Measurements from ENCODE around the gene PCYT1B. TPM values are rescaled to one million over a fixed set of nuclear protein-coding genes. Genes with fewer than 3 reads are reported as not detected.

PCYT1B gene
- total and polyA plus RNA-seq, 2 donors (not counting 1 experiment from before 2014, with no cell fraction given) = not detected

DNA sequence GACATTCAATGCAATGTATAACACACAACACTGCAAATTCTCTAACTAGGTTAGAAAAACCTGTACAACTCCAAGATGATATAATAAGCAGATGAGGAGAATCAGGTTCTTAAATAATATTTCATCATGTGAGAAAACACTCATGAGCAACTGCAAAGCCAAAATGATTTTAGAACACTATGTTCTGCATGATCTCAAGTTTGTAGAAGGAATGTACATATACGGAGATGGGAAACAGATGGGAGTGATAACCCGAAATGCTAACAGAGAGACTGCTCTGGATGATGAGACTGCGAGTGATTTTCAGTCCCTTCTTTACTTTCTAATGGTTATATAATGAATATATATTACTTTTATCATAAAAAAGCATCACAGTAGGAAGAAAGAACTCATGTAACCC, 80.9 kb downstream of the PCYT1B start:
- no peaks in the 10 kb centered on the region for H3K9me3 ChIP-seq (ENCODE audit: control extremely low read depth in 1 of 3, control insufficient read depth in 2 of 3, insufficient read depth in 1 of 3, low read length in 2 of 3)

DNA sequence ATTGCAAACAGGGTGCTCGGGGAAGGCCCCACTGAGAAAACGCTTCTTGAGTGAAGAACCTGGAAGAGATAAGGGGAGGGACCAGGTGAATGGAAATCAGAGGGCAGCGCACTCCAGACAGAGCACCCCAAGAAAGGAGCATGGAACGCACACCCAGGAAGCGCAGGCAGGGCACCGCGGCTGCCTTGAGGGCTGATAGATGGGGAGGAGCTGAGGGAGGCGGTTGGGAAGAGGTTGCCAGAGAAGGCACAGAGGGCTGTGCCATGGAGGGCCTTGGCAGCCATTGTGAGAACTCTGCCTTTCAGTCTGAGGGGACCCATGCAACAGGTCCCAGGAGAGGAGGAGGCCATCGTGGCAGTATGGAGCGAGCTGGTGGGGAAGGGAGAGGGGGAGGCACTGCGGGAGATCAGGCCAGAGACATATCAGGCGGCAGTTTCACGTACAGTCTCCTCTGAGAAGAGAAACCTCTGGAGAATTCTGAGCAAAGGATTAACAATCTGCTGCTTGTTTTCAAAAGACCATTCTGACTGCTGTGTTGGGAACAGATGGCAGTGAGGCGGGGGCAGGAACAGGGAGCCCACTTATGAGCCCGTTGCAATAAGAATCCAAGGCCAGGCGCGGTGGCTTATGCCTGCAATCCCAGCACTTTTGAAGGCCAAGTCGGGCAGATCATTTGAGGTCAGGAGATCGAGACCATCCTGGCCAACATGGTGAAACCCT, 83.7 kb downstream of the PCYT1B start:
- H3K4me3 Mint-ChIP-seq = no peak overlapping the region
- H3K4me1 Mint-ChIP-seq = no peaks in the 10 kb centered on the region
- no peaks in the 10 kb centered on the region for H3K9me3 Mint-ChIP-seq (ENCODE audit: insufficient read depth)
- DNase-seq = no peak
- POLR2A ChIA-PET = no interaction called here
- no peak overlapping the region for H2AFZ ChIP-seq (ENCODE audit: insufficient read depth, low read depth, low read length, poor library complexity, severe bottlenecking)
- no peaks in the 10 kb centered on the region for H3K4me1 ChIP-seq (ENCODE audit: control insufficient read depth in 2 of 2, insufficient read depth in 2 of 2, low read length in 2 of 2)
- ATAC-seq (ENCODE audit: low read depth) = no peak
- no peaks in the 10 kb centered on the region for H4K20me1 ChIP-seq (ENCODE audit: control insufficient read depth, insufficient read depth, low read length, poor library complexity, severe bottlenecking)
- intact Hi-C loops (cut with micrococcal nuclease) = no loop called here
- TF ChIP-seq, protein P1, sequence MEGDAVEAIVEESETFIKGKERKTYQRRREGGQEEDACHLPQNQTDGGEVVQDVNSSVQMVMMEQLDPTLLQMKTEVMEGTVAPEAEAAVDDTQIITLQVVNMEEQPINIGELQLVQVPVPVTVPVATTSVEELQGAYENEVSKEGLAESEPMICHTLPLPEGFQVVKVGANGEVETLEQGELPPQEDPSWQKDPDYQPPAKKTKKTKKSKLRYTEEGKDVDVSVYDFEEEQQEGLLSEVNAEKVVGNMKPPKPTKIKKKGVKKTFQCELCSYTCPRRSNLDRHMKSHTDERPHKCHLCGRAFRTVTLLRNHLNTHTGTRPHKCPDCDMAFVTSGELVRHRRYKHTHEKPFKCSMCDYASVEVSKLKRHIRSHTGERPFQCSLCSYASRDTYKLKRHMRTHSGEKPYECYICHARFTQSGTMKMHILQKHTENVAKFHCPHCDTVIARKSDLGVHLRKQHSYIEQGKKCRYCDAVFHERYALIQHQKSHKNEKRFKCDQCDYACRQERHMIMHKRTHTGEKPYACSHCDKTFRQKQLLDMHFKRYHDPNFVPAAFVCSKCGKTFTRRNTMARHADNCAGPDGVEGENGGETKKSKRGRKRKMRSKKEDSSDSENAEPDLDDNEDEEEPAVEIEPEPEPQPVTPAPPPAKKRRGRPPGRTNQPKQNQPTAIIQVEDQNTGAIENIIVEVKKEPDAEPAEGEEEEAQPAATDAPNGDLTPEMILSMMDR (IDR thresholded peaks at IDR 0.05) = no peak
- no peak for TF ChIP-seq EZH2 (IDR thresholded peaks at IDR 0.05; ENCODE audit: borderline replicate concordance, insufficient read depth, low read depth, low read length, poor library complexity, severe bottlenecking)
- H3K27ac ChIP-seq (ENCODE audit: low read length in 2 of 2) = no peak overlapping the region
- no peaks in the 10 kb centered on the region for H3K27me3 ChIP-seq (replicated peaks in 1 of 4; ENCODE audit: control extremely low read depth in 1 of 4, control insufficient read depth in 3 of 4, insufficient read depth in 4 of 4, low read length in 3 of 4)
- no peaks in the 10 kb centered on the region for H3K27me3 Mint-ChIP-seq
- no peak overlapping the region for H3K4me3 ChIP-seq (ENCODE audit: control extremely low read depth in 1 of 5, extremely low read depth in 1 of 5, insufficient read depth in 1 of 5, low read depth in 2 of 5, low read length in 4 of 5)
- no peaks in the 10 kb centered on the region for H3K9me3 ChIP-seq (ENCODE audit: control extremely low read depth in 1 of 3, control insufficient read depth in 2 of 3, insufficient read depth in 1 of 3, low read length in 2 of 3)
- H3K27ac Mint-ChIP-seq = no peak overlapping the region
- CTCF ChIA-PET = no interaction called here
- 98% methylated on average over 12 of the region's 19 CpGs for WGBS (ENCODE audit: insufficient coverage)
- no peak overlapping the region for H3K4me2 ChIP-seq (replicated peaks; ENCODE audit: low read depth, low read length, poor library complexity, severe bottlenecking)
- H3K36me3 ChIP-seq (replicated peaks in 1 of 2; ENCODE audit: control extremely low read depth in 1 of 2, control insufficient read depth in 1 of 2, extremely low read depth in 1 of 2, insufficient read depth in 2 of 2, low read length in 1 of 2) = no peaks in the 10 kb centered on the region
- H3K79me2 ChIP-seq (ENCODE audit: control insufficient read depth, insufficient read depth, low read length) = no peaks in the 10 kb centered on the region
- H3K9ac ChIP-seq (ENCODE audit: low read length) = no peak overlapping the region

More for the DNA sequence above, 80.9 kb downstream of the PCYT1B start:
- H3K4me3 Mint-ChIP-seq = no peak overlapping the region
- Histone ChIP-seq H4K20me1 (ENCODE audit: control insufficient read depth, insufficient read depth, low read length, poor library complexity, severe bottlenecking) (no peaks in the 10 kb centered on the region), H3K36me3 (replicated peaks in 1 of 2; ENCODE audit: control extremely low read depth in 1 of 2, control insufficient read depth in 1 of 2, extremely low read depth in 1 of 2, insufficient read depth in 2 of 2, low read length in 1 of 2) (no peaks in the 10 kb centered on the region), H3K27me3 (replicated peaks in 1 of 4; ENCODE audit: control extremely low read depth in 1 of 4, control insufficient read depth in 3 of 4, insufficient read depth in 4 of 4, low read length in 3 of 4) (no peaks in the 10 kb centered on the region), H2AFZ (ENCODE audit: insufficient read depth, low read depth, low read length, poor library complexity, severe bottlenecking) (no peak overlapping the region), H3K27ac (ENCODE audit: low read length in 2 of 2) (no peak overlapping the region), H3K4me3 (ENCODE audit: control extremely low read depth in 1 of 5, extremely low read depth in 1 of 5, insufficient read depth in 1 of 5, low read depth in 2 of 5, low read length in 4 of 5) (no peak overlapping the region), H3K9ac (ENCODE audit: low read length) (no peak overlapping the region), H3K4me1 (ENCODE audit: control insufficient read depth in 2 of 2, insufficient read depth in 2 of 2, low read length in 2 of 2) (no peaks in the 10 kb centered on the region), H3K79me2 (ENCODE audit: control insufficient read depth, insufficient read depth, low read length) (no peaks in the 10 kb centered on the region), H3K4me2 (replicated peaks; ENCODE audit: low read depth, low read length, poor library complexity, severe bottlenecking) (no peak overlapping the region)
- no CpG with 5 or more reads among the region's 3 CpGs for WGBS (ENCODE audit: insufficient coverage)
- intact Hi-C loops (cut with micrococcal nuclease) = no loop called here
- no peak for TF ChIP-seq EZH2 (IDR thresholded peaks at IDR 0.05; ENCODE audit: borderline replicate concordance, insufficient read depth, low read depth, low read length, poor library complexity, severe bottlenecking)
- TF ChIP-seq, protein P1 (IDR thresholded peaks at IDR 0.05) = no peak
- CTCF ChIA-PET = interaction anchor here (0.7 kb wide), 1 partner anchor 196 kb away, joined by 5 read pairs; no protein-coding TSS in a partner anchor
- DNase-seq (no peak), ATAC-seq (ENCODE audit: low read depth) (no peak)
- no peak overlapping the region for H3K27ac Mint-ChIP-seq
- H3K4me1 Mint-ChIP-seq = no peaks in the 10 kb centered on the region
- no peaks in the 10 kb centered on the region for H3K27me3 Mint-ChIP-seq
- no peaks in the 10 kb centered on the region for H3K9me3 Mint-ChIP-seq (ENCODE audit: insufficient read depth)
- POLR2A ChIA-PET = no interaction called here

Measured in B cell (primary cell).